SK-N-SH (cell line): Measurements from ENCODE around the gene NDUFAF8. TPM values are rescaled to one million over a fixed set of nuclear protein-coding genes. Genes with fewer than 3 reads are reported as not detected.

Source experiments
- CTCF ChIA-PET: fragments of 300-600, 350-600 bp; formaldehyde crosslinking; extraction: SDS; loops from one replicate; lab custom pipeline; 2021; lab: Yijun Ruan, JAX
- POLR2A ChIA-PET: fragments of 350-600 bp; sonication (Branson Sonifier 250); formaldehyde crosslinking; extraction: SDS; loops from one replicate; lab custom pipeline; 2020; ENCODE audit warnings: antibody characterized with exemption, inconsistent platforms; lab: Yijun Ruan, JAX
- DNase-seq: peaks from one replicate; pipeline ENCODE4 v3.0.0; 2012
- H2AFZ ChIP-seq: fragments of 200-600 bp; sonication (generic); 2 replicates; pipeline ENCODE4 v1.8.1; 2016; ENCODE audit warnings: antibody characterized with exemption, mild to moderate bottlenecking, low read depth
- H3F3A ChIP-seq: fragments of 200-600 bp; sonication (generic); replicated peaks from 2 replicates; pipeline ENCODE3; 2016; ENCODE audit warnings: antibody characterized with exemption, mild to moderate bottlenecking; ENCODE audit not compliant: insufficient read depth
- H3K27ac ChIP-seq, 2 experiments: fragments of 200-500 bp in 1 of 2; fragments of 200-600 bp in 1 of 2; sonication (Bioruptor generic) in 1 of 2; sonication (generic), shearing (Covaris generic) in 1 of 2; 2 replicates each; pipeline versions ENCODE4 v1.5.1 to v1.6.1; 2014 to 2016; ENCODE audit warnings: low read depth in 2 of 2, inconsistent platforms in 1 of 2, low read length in 1 of 2, mild to moderate bottlenecking in 1 of 2, mixed read lengths in 1 of 2
- H3K27me3 ChIP-seq: fragments of 200-600 bp; sonication (generic), shearing (Covaris generic); 2 replicates; pipeline ENCODE4 v1.6.1; 2016; ENCODE audit warnings: mixed run types; ENCODE audit not compliant: insufficient read depth
- H3K36me3 ChIP-seq, 2 experiments: fragments of 200-500 bp in 1 of 2; fragments of 200-600 bp in 1 of 2; sonication (Bioruptor generic) in 1 of 2; sonication (generic) in 1 of 2; replicated peaks in 1 of 2; 2 replicates each; pipeline versions ENCODE3 to v1.5.1; 2014 to 2016; ENCODE audit warnings: low read length in 1 of 2, mild to moderate bottlenecking in 1 of 2; ENCODE audit not compliant: insufficient read depth in 2 of 2, control insufficient read depth in 1 of 2
- H3K4me1 ChIP-seq, 2 experiments: fragments of 200-500 bp in 1 of 2; fragments of 200-600 bp in 1 of 2; sonication (Bioruptor generic) in 1 of 2; sonication (generic), shearing (Covaris generic) in 1 of 2; 2 replicates each; pipeline versions ENCODE4 v1.5.1 to v1.6.1; 2014 to 2016; ENCODE audit warnings: low read depth in 1 of 2, low read length in 1 of 2, mixed run types in 1 of 2; ENCODE audit not compliant: insufficient read depth in 2 of 2, control insufficient read depth in 1 of 2
- H3K4me2 ChIP-seq: fragments of 200-600 bp; sonication (generic), shearing (Covaris generic); 2 replicates; pipeline ENCODE4 v1.6.1; 2017; ENCODE audit warnings: mixed run types
- H3K4me3 ChIP-seq, 2 experiments: fragments of 200-500 bp in 1 of 2; fragments of 200-600 bp in 1 of 2; sonication (Bioruptor generic) in 1 of 2; sonication (generic), shearing (Covaris generic) in 1 of 2; 2 replicates each; pipeline versions ENCODE4 v1.5.1 to v1.8.1; 2014 to 2016; ENCODE audit warnings: low read depth in 2 of 2, inconsistent platforms in 1 of 2, low read length in 1 of 2, mild to moderate bottlenecking in 1 of 2, mixed read lengths in 1 of 2, moderate library complexity in 1 of 2
- H3K79me2 ChIP-seq: fragments of 200-600 bp; sonication (generic); 2 replicates; pipeline ENCODE4 v1.8.1; 2017; ENCODE audit warnings: mild to moderate bottlenecking; ENCODE audit not compliant: insufficient read depth
- H3K9ac ChIP-seq: fragments of 200-600 bp; sonication (generic); 2 replicates; pipeline ENCODE4 v1.6.1; 2017; ENCODE audit warnings: mixed run types
- H3K9me2 ChIP-seq: fragments of 200-600 bp; sonication (generic); 2 replicates; pipeline ENCODE4 v1.6.1; 2017; ENCODE audit warnings: mixed run types
- H3K9me3 ChIP-seq: fragments of 200-600 bp; sonication (generic); 2 replicates; pipeline ENCODE4 v1.6.1; 2017; ENCODE audit warnings: mixed run types, mild to moderate bottlenecking, moderate library complexity
- H4K20me1 ChIP-seq: fragments of 200-600 bp; sonication (generic); 2 replicates; pipeline ENCODE4 v1.6.1; 2017; ENCODE audit warnings: mild to moderate bottlenecking, mixed run types; ENCODE audit not compliant: insufficient read depth
- EZH2phosphoT487 ChIP-seq: fragments of 200-600 bp; sonication (generic); IDR thresholded peaks from 2 replicates; pipeline ENCODE4 v1.6.1; 2017; ENCODE audit warnings: low read depth, mixed run types, mild to moderate bottlenecking, antibody characterized with exemption, moderate library complexity, borderline replicate concordance
- GABPA ChIP-seq: IDR thresholded peaks from 2 replicates; pipeline ENCODE4 v1.4.0; 2012; ENCODE audit warnings: low read depth, mild to moderate bottlenecking
- NFIC ChIP-seq: IDR thresholded peaks from 2 replicates; pipeline ENCODE4 v1.4.0; 2012; ENCODE audit warnings: borderline replicate concordance
- POLR2AphosphoS5 ChIP-seq: IDR thresholded peaks from 2 replicates; pipeline ENCODE4 v1.6.1; 2012; ENCODE audit warnings: low read depth, low read length
- RCOR1 ChIP-seq: fragments of 150-350 bp; IDR thresholded peaks from 2 replicates; pipeline ENCODE4 v1.6.1; 2017; ENCODE audit warnings: antibody characterized with exemption, low read length
- RXRA ChIP-seq: IDR thresholded peaks from 2 replicates; pipeline ENCODE4 v1.4.0; 2012; ENCODE audit warnings: low read depth, mild to moderate bottlenecking, borderline replicate concordance
- TAF1 ChIP-seq: IDR thresholded peaks from 2 replicates; pipeline ENCODE4 v1.6.1; 2012; ENCODE audit warnings: low read depth, mild to moderate bottlenecking, low read length, moderate library complexity, borderline replicate concordance
- TCF12 ChIP-seq: IDR thresholded peaks from 2 replicates; pipeline ENCODE4 v1.4.0; 2012
- YY1 ChIP-seq: IDR thresholded peaks from 2 replicates; pipeline ENCODE4 v1.4.0; 2012; ENCODE audit warnings: low read depth, mild to moderate bottlenecking
- WGBS: methylation state at CpG from one replicate; pipeline ENCODE4 v1.1.6; 2017; ENCODE audit warnings: low lambda C conversion rate; 5-methylcytosine and 5-hydroxymethylcytosine counted together
- polyA plus RNA-seq, 3 experiments: library from polyadenylated mRNA; depleted of rRNA; stranded (reverse); fragments of >200 nt; gene quantifications; 2 replicates each; pipeline ENCODE4 v1.2.3, GENCODE V29; 2012
- TF ChIP-seq, protein P1 (sequence below): IDR thresholded peaks from 2 replicates; pipeline ENCODE4 v1.6.1; 2012; ENCODE audit warnings: mild to moderate bottlenecking, low read depth, low read length, moderate library complexity
- TF ChIP-seq, protein P2 (sequence below): IDR thresholded peaks from 2 replicates; pipeline ENCODE4 v1.4.0; 2012; ENCODE audit warnings: low read depth, borderline replicate concordance

NDUFAF8 gene
- polyA plus RNA-seq, 1 of the 3 experiments (the other 2 are of a cell fraction) = 229 TPM

DNA sequence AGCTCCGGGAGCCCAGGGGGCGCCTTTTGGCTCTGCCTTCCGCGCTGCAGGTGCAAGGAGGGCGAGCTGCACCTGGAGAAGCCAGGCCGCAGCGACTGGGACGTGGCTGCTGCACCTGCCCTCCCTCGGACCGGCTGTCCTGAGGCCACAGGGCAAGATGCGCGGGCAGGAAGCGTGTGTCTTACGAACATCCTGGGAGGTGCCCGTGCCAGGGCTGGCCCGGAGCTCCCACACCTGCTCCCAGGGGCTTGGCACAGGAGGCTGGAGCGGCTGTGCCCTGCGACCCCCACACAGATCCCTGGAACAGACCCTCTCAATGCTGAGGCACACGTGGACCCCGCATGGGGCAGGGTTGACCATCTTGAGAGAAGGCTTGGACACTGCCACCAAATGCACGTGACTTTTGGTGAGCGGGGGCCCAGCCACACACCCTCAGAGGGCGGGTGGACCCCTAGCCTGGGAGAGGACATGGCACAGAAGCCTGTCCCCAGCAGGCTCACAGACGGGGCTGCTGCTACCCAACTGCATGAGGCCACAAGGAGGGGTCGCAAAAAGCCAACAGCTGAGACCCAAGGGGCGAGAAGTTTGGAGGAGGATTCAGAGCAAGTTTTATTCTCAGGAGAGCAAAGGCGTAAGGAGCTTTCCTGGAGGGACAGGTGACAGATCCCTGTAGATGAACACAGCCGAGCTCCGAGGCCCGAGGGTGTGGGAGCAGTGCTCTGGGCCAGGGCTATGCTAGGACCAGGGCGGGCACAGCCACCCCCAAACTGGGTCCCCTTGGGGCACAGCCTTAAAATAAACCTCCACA, 11.4 kb downstream of the NDUFAF8 start:
- WGBS = 97% methylated on average over 21 of the region's 31 CpGs
- Histone ChIP-seq H3K27ac (peak overlapping the region in 1 of 2 experiments; percentile 62; a peak in 1 of 4 replicates), H3K4me3 (no peak overlapping the region), H3K9me2 (no peaks in the 10 kb centered on the region), H3K4me1 (peaks cover 0 to 31% of the 10 kb centered on the region in 2 experiments; a peak in 1 of 4 replicates), H3K9me3 (no peaks in the 10 kb centered on the region), H3K4me2 (no peak overlapping the region), H3K9ac (no peak overlapping the region), H2AFZ (no peak overlapping the region), H3F3A (no peaks in the 10 kb centered on the region), H4K20me1 (peaks cover 6% of the 10 kb centered on the region; the same call in 1 of the 2 replicates), H3K36me3 (peaks cover 35 to 48% of the 10 kb centered on the region in 2 experiments), H3K79me2 (peaks cover 13% of the 10 kb centered on the region; the same call in 1 of the 2 replicates), H3K27me3 (no peaks in the 10 kb centered on the region)
- CTCF ChIA-PET = interaction anchor here (0.6 to 11.3 kb wide), 10 partner anchors 8 to 350 kb away, joined by 3 to 140 read pairs (median 4); partner anchors contain the start of genes NDUFAF8 and TEPSIN
- no peak for DNase-seq
- TF ChIP-seq NFIC (no peak), GABPA (no peak), RCOR1 (no peak), YY1 (no peak), POLR2AphosphoS5 (no peak), TCF12 (no peak), EZH2phosphoT487 (no peak), RXRA (no peak), TAF1 (no peak)
- TF ChIP-seq, protein P1, sequence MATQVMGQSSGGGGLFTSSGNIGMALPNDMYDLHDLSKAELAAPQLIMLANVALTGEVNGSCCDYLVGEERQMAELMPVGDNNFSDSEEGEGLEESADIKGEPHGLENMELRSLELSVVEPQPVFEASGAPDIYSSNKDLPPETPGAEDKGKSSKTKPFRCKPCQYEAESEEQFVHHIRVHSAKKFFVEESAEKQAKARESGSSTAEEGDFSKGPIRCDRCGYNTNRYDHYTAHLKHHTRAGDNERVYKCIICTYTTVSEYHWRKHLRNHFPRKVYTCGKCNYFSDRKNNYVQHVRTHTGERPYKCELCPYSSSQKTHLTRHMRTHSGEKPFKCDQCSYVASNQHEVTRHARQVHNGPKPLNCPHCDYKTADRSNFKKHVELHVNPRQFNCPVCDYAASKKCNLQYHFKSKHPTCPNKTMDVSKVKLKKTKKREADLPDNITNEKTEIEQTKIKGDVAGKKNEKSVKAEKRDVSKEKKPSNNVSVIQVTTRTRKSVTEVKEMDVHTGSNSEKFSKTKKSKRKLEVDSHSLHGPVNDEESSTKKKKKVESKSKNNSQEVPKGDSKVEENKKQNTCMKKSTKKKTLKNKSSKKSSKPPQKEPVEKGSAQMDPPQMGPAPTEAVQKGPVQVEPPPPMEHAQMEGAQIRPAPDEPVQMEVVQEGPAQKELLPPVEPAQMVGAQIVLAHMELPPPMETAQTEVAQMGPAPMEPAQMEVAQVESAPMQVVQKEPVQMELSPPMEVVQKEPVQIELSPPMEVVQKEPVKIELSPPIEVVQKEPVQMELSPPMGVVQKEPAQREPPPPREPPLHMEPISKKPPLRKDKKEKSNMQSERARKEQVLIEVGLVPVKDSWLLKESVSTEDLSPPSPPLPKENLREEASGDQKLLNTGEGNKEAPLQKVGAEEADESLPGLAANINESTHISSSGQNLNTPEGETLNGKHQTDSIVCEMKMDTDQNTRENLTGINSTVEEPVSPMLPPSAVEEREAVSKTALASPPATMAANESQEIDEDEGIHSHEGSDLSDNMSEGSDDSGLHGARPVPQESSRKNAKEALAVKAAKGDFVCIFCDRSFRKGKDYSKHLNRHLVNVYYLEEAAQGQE = no peak
- TF ChIP-seq, protein P2, sequence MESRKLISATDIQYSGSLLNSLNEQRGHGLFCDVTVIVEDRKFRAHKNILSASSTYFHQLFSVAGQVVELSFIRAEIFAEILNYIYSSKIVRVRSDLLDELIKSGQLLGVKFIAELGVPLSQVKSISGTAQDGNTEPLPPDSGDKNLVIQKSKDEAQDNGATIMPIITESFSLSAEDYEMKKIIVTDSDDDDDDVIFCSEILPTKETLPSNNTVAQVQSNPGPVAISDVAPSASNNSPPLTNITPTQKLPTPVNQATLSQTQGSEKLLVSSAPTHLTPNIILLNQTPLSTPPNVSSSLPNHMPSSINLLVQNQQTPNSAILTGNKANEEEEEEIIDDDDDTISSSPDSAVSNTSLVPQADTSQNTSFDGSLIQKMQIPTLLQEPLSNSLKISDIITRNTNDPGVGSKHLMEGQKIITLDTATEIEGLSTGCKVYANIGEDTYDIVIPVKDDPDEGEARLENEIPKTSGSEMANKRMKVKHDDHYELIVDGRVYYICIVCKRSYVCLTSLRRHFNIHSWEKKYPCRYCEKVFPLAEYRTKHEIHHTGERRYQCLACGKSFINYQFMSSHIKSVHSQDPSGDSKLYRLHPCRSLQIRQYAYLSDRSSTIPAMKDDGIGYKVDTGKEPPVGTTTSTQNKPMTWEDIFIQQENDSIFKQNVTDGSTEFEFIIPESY = no peak
- POLR2A ChIA-PET = no interaction called here
